ENCODE data around the gene DNM1L. TPM values are rescaled to one million over a fixed set of nuclear protein-coding genes. Genes with fewer than 3 reads are reported as not detected.
"Not testable (repeated sequence)": the region's sequence is repeated elsewhere in the genome, so short reads cannot be mapped to it uniquely, and the experiment has no call there.

The DNM1L gene
- total RNA-seq, 6 donors from 2014 or later = 34.7 to 56.0 (median 46.7) TPM

DNA sequence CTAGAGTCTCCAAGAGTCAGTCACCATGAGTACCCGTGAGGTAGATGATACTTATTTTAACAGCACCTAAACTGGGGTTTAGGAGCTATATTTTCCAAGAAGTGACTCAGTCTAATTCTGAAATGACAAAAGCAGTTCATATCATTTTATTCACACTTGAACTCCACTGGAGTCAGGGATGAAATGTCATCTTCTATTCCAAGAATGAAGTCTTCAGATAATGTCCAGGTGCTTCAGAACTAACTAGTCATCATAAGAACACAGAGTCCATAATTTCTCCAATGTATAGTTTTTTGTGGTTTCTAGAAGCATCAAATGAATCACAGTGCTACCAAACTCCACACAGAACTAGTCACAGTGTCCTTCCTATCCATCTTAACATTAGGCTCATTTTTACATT, 13.3 kb downstream of the DNM1L start:
- TF ChIP-seq EP300 (IDR thresholded peaks at IDR 0.05) = no peak
- TF ChIP-seq, protein P1, sequence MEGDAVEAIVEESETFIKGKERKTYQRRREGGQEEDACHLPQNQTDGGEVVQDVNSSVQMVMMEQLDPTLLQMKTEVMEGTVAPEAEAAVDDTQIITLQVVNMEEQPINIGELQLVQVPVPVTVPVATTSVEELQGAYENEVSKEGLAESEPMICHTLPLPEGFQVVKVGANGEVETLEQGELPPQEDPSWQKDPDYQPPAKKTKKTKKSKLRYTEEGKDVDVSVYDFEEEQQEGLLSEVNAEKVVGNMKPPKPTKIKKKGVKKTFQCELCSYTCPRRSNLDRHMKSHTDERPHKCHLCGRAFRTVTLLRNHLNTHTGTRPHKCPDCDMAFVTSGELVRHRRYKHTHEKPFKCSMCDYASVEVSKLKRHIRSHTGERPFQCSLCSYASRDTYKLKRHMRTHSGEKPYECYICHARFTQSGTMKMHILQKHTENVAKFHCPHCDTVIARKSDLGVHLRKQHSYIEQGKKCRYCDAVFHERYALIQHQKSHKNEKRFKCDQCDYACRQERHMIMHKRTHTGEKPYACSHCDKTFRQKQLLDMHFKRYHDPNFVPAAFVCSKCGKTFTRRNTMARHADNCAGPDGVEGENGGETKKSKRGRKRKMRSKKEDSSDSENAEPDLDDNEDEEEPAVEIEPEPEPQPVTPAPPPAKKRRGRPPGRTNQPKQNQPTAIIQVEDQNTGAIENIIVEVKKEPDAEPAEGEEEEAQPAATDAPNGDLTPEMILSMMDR (IDR thresholded peaks at IDR 0.05) = no peak
- no peak for ATAC-seq (ENCODE audit: low FRiP score in 2 of 2)
- Histone ChIP-seq H3K27ac (no peak overlapping the region), H3K9me3 (no peaks in the 10 kb centered on the region), H3K27me3 (no peaks in the 10 kb centered on the region), H3K4me1 (peaks cover 0 to 3% (median 0%) of the 10 kb centered on the region in 4 donors), H3K36me3 (no peaks in the 10 kb centered on the region), H3K4me3 (no peak overlapping the region)
- no peak for DNase-seq
- WGBS, 2 donors = 95 to 100% methylated on average over 1 of the region's 1 CpG

DNA sequence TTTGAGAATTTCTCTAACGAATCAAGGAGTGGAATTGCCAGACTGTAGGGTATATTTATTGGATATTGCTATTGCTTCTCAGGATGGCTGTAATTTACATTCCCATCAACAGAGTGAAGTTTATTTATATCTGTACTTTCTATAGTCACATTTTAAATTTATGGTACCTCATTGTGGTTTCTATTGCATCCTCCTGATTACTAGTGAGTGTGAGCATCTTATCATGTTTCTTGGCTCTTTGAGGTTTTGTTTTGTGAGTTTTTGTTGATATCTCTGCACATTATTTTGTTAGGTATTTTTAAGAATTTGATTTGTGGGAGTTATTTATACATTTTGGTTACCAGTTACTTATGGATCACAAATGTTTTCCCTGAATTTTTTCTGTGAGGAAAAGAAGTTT, 13.9 kb downstream of the DNM1L start:
- Histone ChIP-seq H3K27ac (no peak overlapping the region), H3K27me3 (no peaks in the 10 kb centered on the region), H3K36me3 (no peaks in the 10 kb centered on the region), H3K9me3 (no peaks in the 10 kb centered on the region), H3K4me3 (no peak overlapping the region), H3K4me1 (peaks cover 0 to 7% (median 0%) of the 10 kb centered on the region in 4 donors)
- no peak for TF ChIP-seq EP300 (IDR thresholded peaks at IDR 0.05)
- no peak for TF ChIP-seq POLR2AphosphoS5 (IDR thresholded peaks at IDR 0.05)
- TF ChIP-seq POLR2A (IDR thresholded peaks at IDR 0.05) = no peak
- TF ChIP-seq, protein P1 (IDR thresholded peaks at IDR 0.05) = no peak
- no peak for DNase-seq
- 84 to 88% methylated on average over 1 of the region's 1 CpG for WGBS, 2 donors
- no peak for ATAC-seq (ENCODE audit: low FRiP score in 2 of 2)

DNA sequence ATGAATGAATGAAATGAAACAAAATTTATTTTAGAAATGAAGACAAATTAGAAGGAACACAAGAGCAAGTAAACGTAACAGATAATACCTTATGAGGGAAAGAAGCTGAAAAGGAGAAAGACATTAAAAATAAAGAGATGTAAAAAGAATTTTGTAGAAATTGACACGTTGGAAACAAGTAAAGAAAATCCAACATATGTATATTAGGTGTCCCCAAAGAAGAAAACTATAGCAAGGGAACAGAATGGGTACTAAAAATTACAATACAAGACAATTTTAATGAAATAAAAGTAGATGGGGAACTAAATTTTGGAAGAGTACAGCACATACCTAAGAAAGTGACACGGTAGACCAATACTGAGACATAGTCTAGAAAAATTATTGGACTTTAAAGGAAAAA, 16.7 kb downstream of the DNM1L start:
- H3K4me3 ChIP-seq = no peak overlapping the region
- ATAC-seq (ENCODE audit: low FRiP score in 2 of 2) (no peak), DNase-seq (no peak)
- TF ChIP-seq, protein P1 (IDR thresholded peaks at IDR 0.05) = no peak
- TF ChIP-seq EP300 (IDR thresholded peaks at IDR 0.05) (no peak), POLR2AphosphoS5 (IDR thresholded peaks at IDR 0.05) (no peak)
- H3K9me3 ChIP-seq = no peaks in the 10 kb centered on the region
- H3K27ac ChIP-seq = no peak overlapping the region
- H3K27me3 ChIP-seq = no peaks in the 10 kb centered on the region
- WGBS, 2 donors = 97 to 98% methylated on average over 3 of the region's 3 CpGs
- H3K4me1 ChIP-seq = peaks cover 0 to 6% (median 0%) of the 10 kb centered on the region in 4 donors
- no peaks in the 10 kb centered on the region for H3K36me3 ChIP-seq

DNA sequence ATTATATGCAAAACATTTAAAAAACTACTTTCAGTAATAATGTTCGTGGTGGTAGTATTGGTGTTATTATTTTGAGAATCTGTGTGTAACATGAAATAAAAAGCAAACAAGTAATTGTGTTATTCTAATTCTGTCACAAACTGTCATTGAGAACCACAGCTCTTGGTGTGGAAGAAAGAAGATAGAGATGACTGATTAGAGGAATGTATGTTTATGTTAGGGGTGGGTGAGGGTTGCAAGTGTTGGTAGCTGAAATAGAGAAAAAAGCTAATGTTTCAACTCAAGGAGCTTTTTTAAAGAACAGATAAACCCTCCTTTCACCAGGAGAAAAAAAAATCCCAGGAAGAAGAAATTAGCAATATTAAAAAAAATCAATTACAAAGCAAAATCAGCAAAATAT, 18.3 kb downstream of the DNM1L start:
- Histone ChIP-seq H3K36me3 (peaks cover 0 to 12% (median 0%) of the 10 kb centered on the region in 4 donors), H3K27me3 (no peaks in the 10 kb centered on the region), H3K27ac (no peak overlapping the region), H3K4me1 (peaks cover 0 to 6% (median 0%) of the 10 kb centered on the region in 4 donors), H3K4me3 (no peak overlapping the region), H3K9me3 (no peaks in the 10 kb centered on the region)
- DNase-seq (no peak), ATAC-seq (ENCODE audit: low FRiP score in 2 of 2) (no peak)
- TF ChIP-seq, protein P1 (IDR thresholded peaks at IDR 0.05) = no peak
- TF ChIP-seq POLR2A (IDR thresholded peaks at IDR 0.05) = no peak
- no peak for TF ChIP-seq POLR2AphosphoS5 (IDR thresholded peaks at IDR 0.05)
- no peak for TF ChIP-seq EP300 (IDR thresholded peaks at IDR 0.05)
- WGBS, 2 donors = 74 to 97% methylated on average over 1 of the region's 1 CpG

DNA sequence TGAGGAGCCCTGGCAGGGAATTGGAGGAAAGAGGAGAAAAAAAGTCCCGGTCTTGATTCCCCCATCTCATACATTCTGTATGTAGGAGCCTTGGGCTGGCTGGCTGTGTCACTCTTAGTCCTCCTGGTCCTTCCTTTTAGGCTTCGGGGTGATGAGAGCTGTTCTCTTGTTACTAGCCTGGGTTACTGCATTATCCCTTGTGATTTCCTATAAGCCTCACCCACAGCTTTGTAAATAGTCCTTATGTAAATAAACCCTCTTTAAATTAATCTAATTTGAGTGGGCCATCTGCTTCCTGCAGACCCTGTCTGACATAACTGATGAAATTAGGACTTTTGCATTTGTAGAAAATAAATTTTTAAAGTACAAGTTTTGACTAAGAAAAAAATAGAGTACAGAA, 19.2 kb downstream of the DNM1L start:
- H3K4me3 ChIP-seq = no peak overlapping the region
- no peak for TF ChIP-seq POLR2A (IDR thresholded peaks at IDR 0.05)
- TF ChIP-seq POLR2AphosphoS5 (IDR thresholded peaks at IDR 0.05) = no peak
- TF ChIP-seq EP300 (IDR thresholded peaks at IDR 0.05) = no peak
- TF ChIP-seq, protein P1 (IDR thresholded peaks at IDR 0.05) = no peak
- no peak for ATAC-seq (ENCODE audit: low FRiP score in 2 of 2)

DNA sequence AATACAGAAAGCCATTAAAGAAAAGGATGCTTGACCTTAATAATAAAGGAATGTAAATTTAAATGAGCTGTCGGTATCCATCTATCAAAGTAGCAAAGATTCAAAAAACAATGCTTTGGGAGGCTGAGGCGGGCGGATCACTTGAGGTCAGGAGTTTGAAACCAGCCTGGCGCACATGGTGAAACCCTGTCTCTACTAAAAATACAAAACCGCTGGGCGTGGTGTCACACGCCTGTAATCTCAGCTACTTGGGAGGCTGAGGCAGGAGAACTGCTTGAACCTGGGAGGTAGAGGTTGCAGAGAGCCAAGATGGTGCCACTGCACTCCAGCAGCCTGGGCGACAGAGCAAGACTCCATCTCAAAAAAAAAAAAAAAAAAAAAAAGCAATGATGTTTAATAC, 20.3 kb downstream of the DNM1L start:
- H3K27ac ChIP-seq; ATAC-seq (ENCODE audit: low FRiP score in 2 of 2); H3K4me1 ChIP-seq; H3K4me3 ChIP-seq; DNase-seq; H3K9me3 ChIP-seq; H3K27me3 ChIP-seq: not testable (repeated sequence)
- WGBS, 2 donors = 86 to 92% methylated on average over 8 of the region's 8 CpGs
- H3K36me3 ChIP-seq = peaks cover 0 to 16% (median 0%) of the 10 kb centered on the region in 4 donors

More for the DNA sequence above, 19.2 kb downstream of the DNM1L start:
- Histone ChIP-seq H3K9me3 (no peaks in the 10 kb centered on the region), H3K27me3 (no peaks in the 10 kb centered on the region), H3K27ac (no peak overlapping the region), H3K36me3 (peaks cover 0 to 16% (median 0%) of the 10 kb centered on the region in 4 donors), H3K4me1 (peaks cover 0 to 6% (median 0%) of the 10 kb centered on the region in 4 donors)
- DNase-seq = no peak
- 51 to 52% methylated on average over 2 of the region's 2 CpGs for WGBS, 2 donors

Measured in upper lobe of left lung (tissue), 6 donors.